ENCODE data around the gene ACTG2. TPM values are rescaled to one million over a fixed set of nuclear protein-coding genes. Genes with fewer than 3 reads are reported as not detected.

The ACTG2 gene
- total and polyA plus RNA-seq, 7 donors = 0.44 to 4.0 (median 2.7) TPM

DNA sequence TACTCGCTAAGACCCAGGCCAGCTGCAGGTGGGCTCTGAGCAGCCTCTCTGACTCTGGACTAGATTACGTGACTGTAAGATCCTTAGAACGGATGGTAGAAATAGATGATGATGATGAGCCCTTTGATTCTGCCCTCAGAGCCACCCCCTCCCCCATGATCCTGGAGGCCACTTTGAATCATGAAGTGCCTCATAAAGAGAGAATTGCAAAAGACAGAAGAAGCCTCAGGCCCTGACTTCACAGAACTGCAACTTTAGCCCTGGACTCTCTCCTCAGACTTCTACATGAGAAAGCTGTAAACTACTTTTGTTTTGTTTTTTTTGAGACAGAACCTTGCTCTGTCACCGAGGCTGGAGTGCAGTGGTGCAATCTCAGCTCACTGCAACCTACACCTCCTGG, 76.5 kb downstream of the ACTG2 start:
- Histone ChIP-seq H3K4me3 (no peak overlapping the region), H3K36me3 (ENCODE audit: insufficient read depth in 1 of 2, low read depth in 1 of 2) (no peaks in the 10 kb centered on the region), H3K4me1 (peaks cover 15% of the 10 kb centered on the region), H3K27ac (no peak overlapping the region), H3K27me3 (ENCODE audit: insufficient read depth in 3 of 3, low read length in 2 of 3) (no peaks in the 10 kb centered on the region), H3K9me3 (no peaks in the 10 kb centered on the region)
- DNase-seq (no peak), ATAC-seq (no peak)
- intact Hi-C loops (cut with DNase I) = no loop called here
- 79 to 90% (median 82%) methylated on average over 4 of the region's 4 CpGs for WGBS, 3 donors
- TF ChIP-seq, protein P1, sequence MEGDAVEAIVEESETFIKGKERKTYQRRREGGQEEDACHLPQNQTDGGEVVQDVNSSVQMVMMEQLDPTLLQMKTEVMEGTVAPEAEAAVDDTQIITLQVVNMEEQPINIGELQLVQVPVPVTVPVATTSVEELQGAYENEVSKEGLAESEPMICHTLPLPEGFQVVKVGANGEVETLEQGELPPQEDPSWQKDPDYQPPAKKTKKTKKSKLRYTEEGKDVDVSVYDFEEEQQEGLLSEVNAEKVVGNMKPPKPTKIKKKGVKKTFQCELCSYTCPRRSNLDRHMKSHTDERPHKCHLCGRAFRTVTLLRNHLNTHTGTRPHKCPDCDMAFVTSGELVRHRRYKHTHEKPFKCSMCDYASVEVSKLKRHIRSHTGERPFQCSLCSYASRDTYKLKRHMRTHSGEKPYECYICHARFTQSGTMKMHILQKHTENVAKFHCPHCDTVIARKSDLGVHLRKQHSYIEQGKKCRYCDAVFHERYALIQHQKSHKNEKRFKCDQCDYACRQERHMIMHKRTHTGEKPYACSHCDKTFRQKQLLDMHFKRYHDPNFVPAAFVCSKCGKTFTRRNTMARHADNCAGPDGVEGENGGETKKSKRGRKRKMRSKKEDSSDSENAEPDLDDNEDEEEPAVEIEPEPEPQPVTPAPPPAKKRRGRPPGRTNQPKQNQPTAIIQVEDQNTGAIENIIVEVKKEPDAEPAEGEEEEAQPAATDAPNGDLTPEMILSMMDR (IDR thresholded peaks at IDR 0.05) = no peak

Other genes starting within 250 kb of the ACTG2 start
- 10 to 100 TPM; 21.8 to 35.1 (median 27.1) TPM for gene TPRKB, start 155.7 kb upstream of the ACTG2 start, total RNA-seq
- gene TPRKB, start 155.7 kb upstream of the ACTG2 start, polyA plus RNA-seq = 100 to 1,000 TPM in 1 of 3 donors, 10 to 100 TPM in 2; 63.3 to 130 (median 83.9) TPM
- gene DUSP11, start 112.9 kb upstream of the ACTG2 start, total RNA-seq = 10 to 100 TPM in 2 of 4 donors, 1 to 10 TPM in 2; 8.9 to 14.2 (median 10.1) TPM
- 10 to 100 TPM; 14.4 to 21.4 (median 16.5) TPM for gene DUSP11, start 112.9 kb upstream of the ACTG2 start, polyA plus RNA-seq
- gene C2orf78, start 108.8 kb upstream of the ACTG2 start, total RNA-seq = not detected
- gene C2orf78, start 108.8 kb upstream of the ACTG2 start, polyA plus RNA-seq = not detected
- 10 to 100 TPM; 40.7 to 93.1 (median 57.8) TPM for gene STAMBP, start 64.0 kb upstream of the ACTG2 start, total RNA-seq
- gene STAMBP, start 64.0 kb upstream of the ACTG2 start, polyA plus RNA-seq = 100 to 1,000 TPM in 1 of 3 donors, 10 to 100 TPM in 2; 54.4 to 101 (median 66.9) TPM
- gene DGUOK, start 33.9 kb downstream of the ACTG2 start, total RNA-seq = 10 to 100 TPM; 12.9 to 22.9 (median 20.7) TPM
- 10 to 100 TPM; 22.3 to 74.2 (median 53.7) TPM for gene DGUOK, start 33.9 kb downstream of the ACTG2 start, polyA plus RNA-seq
- gene TET3, start 91.9 kb downstream of the ACTG2 start, total RNA-seq = 1 to 10 TPM; 1.7 to 4.8 (median 3.9) TPM
- 10 to 100 TPM in 1 of 3 donors, 1 to 10 TPM in 1, under 1 TPM in 1; 0.56 to 11.2 (median 1.0) TPM for gene TET3, start 91.9 kb downstream of the ACTG2 start, polyA plus RNA-seq